ENCODE data around the gene MORN5. TPM values are rescaled to one million over a fixed set of nuclear protein-coding genes. Genes with fewer than 3 reads are reported as not detected.

The MORN5 gene
- polyA plus RNA-seq, 1 donor from 2014 or later: not detected

DNA sequence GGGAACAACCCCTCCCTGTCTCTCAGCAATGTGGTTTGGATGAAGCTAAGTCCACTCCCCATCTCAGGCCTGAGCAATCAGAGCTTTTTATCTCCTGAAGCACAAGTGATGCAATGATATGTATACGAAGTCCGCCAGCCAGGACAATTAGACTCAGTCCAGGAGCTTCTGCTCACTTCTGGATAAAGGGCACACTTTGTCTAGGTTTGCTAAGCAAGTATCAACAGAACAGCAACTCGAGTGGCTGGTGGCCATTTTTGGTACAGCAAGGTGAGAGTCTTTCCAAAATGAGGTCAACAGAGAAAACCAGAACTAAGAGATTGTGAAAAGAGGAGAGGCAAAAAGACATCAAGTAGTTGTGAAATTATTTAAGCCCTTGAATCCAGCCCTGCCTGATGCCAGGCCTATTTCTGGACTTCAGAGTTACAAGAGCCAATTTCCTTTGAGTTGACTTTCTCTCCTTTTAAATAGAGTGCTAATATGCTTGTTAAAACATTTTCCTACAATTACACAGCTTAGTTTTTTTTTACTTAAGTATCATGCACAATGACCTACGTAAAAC, 8.4 kb upstream of the MORN5 start:
- H3F3A ChIP-seq (ENCODE audit: insufficient read depth, low read length, poor library complexity, severe bottlenecking): no peaks in the 10 kb centered on the region
- no peak for TF ChIP-seq EP300 (conservative IDR thresholded peaks at IDR 0.05; ENCODE audit: poor library complexity, severe bottlenecking)
- no peak for TF ChIP-seq EZH2 (IDR thresholded peaks at IDR 0.05; ENCODE audit: borderline replicate concordance, insufficient read depth, low read length, poor library complexity, severe bottlenecking)
- TF ChIP-seq, protein P1, sequence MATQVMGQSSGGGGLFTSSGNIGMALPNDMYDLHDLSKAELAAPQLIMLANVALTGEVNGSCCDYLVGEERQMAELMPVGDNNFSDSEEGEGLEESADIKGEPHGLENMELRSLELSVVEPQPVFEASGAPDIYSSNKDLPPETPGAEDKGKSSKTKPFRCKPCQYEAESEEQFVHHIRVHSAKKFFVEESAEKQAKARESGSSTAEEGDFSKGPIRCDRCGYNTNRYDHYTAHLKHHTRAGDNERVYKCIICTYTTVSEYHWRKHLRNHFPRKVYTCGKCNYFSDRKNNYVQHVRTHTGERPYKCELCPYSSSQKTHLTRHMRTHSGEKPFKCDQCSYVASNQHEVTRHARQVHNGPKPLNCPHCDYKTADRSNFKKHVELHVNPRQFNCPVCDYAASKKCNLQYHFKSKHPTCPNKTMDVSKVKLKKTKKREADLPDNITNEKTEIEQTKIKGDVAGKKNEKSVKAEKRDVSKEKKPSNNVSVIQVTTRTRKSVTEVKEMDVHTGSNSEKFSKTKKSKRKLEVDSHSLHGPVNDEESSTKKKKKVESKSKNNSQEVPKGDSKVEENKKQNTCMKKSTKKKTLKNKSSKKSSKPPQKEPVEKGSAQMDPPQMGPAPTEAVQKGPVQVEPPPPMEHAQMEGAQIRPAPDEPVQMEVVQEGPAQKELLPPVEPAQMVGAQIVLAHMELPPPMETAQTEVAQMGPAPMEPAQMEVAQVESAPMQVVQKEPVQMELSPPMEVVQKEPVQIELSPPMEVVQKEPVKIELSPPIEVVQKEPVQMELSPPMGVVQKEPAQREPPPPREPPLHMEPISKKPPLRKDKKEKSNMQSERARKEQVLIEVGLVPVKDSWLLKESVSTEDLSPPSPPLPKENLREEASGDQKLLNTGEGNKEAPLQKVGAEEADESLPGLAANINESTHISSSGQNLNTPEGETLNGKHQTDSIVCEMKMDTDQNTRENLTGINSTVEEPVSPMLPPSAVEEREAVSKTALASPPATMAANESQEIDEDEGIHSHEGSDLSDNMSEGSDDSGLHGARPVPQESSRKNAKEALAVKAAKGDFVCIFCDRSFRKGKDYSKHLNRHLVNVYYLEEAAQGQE (IDR thresholded peaks at IDR 0.05; ENCODE audit: borderline replicate concordance): no peak
- H2AFZ ChIP-seq (ENCODE audit: low read depth, low read length): no peak overlapping the region
- H3K27ac ChIP-seq (ENCODE audit: low read length): no peak overlapping the region
- H4K20me1 ChIP-seq (ENCODE audit: insufficient read depth): no peaks in the 10 kb centered on the region
- H3K4me3 ChIP-seq (ENCODE audit: low read length): no peak overlapping the region
- H3K36me3 ChIP-seq (ENCODE audit: insufficient read depth, low read length): no peaks in the 10 kb centered on the region
- H3K9me3 ChIP-seq (ENCODE audit: low read length): no peaks in the 10 kb centered on the region
- H3K9ac ChIP-seq (ENCODE audit: low read length): no peak overlapping the region
- H3K79me2 ChIP-seq (replicated peaks; ENCODE audit: insufficient read depth, low read length): peaks cover 21% of the 10 kb centered on the region
- no peaks in the 10 kb centered on the region for H3K27me3 ChIP-seq (ENCODE audit: insufficient read depth, low read depth, low read length)
- no peaks in the 10 kb centered on the region for H3K9me2 ChIP-seq (ENCODE audit: insufficient read depth, low read length)
- H3K4me2 ChIP-seq (ENCODE audit: low read length): no peak overlapping the region

DNA sequence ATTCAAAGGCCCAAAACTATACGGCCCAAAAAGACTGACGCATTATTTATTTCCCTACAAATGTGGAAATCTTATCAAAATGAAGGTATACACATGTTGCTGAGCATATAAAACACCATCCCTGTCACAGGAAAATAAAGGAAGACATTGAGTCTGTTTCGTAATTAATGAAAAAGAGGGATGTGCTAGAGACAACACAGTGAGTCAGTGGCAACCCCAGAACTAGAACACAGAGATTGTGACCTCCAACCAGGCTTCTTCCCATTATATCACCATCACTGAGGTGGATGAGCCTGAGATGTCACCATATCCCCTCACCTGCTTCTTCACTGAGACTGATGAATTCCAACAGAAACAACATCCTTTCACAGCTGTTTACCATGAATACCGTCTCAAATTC, 3.9 kb upstream of the MORN5 start:
- Histone ChIP-seq H3K9ac (ENCODE audit: low read length) (no peak overlapping the region), H3K9me3 (ENCODE audit: low read length) (no peaks in the 10 kb centered on the region), H4K20me1 (ENCODE audit: insufficient read depth) (no peaks in the 10 kb centered on the region), H3K79me2 (replicated peaks; ENCODE audit: insufficient read depth, low read length) (peaks cover 44% of the 10 kb centered on the region), H3K27me3 (ENCODE audit: insufficient read depth, low read depth, low read length) (no peaks in the 10 kb centered on the region), H3K27ac (ENCODE audit: low read length) (no peak overlapping the region), H2AFZ (ENCODE audit: low read depth, low read length) (no peak overlapping the region), H3K4me2 (ENCODE audit: low read length) (no peak overlapping the region), H3K4me3 (ENCODE audit: low read length) (no peak overlapping the region), H3K36me3 (ENCODE audit: insufficient read depth, low read length) (no peaks in the 10 kb centered on the region), H3K9me2 (ENCODE audit: insufficient read depth, low read length) (no peaks in the 10 kb centered on the region), H3F3A (ENCODE audit: insufficient read depth, low read length, poor library complexity, severe bottlenecking) (no peaks in the 10 kb centered on the region)
- TF ChIP-seq, protein P2, sequence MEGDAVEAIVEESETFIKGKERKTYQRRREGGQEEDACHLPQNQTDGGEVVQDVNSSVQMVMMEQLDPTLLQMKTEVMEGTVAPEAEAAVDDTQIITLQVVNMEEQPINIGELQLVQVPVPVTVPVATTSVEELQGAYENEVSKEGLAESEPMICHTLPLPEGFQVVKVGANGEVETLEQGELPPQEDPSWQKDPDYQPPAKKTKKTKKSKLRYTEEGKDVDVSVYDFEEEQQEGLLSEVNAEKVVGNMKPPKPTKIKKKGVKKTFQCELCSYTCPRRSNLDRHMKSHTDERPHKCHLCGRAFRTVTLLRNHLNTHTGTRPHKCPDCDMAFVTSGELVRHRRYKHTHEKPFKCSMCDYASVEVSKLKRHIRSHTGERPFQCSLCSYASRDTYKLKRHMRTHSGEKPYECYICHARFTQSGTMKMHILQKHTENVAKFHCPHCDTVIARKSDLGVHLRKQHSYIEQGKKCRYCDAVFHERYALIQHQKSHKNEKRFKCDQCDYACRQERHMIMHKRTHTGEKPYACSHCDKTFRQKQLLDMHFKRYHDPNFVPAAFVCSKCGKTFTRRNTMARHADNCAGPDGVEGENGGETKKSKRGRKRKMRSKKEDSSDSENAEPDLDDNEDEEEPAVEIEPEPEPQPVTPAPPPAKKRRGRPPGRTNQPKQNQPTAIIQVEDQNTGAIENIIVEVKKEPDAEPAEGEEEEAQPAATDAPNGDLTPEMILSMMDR (IDR thresholded peaks at IDR 0.05; ENCODE audit: poor library complexity, severe bottlenecking): no peak
- TF ChIP-seq SMC3 (conservative IDR thresholded peaks at IDR 0.05; ENCODE audit: poor library complexity): no peak
- no peak for TF ChIP-seq POLR2AphosphoS5 (IDR thresholded peaks at IDR 0.05)
- TF ChIP-seq EZH2 (IDR thresholded peaks at IDR 0.05; ENCODE audit: borderline replicate concordance, insufficient read depth, low read length, poor library complexity, severe bottlenecking): no peak
- TF ChIP-seq EP300 (conservative IDR thresholded peaks at IDR 0.05; ENCODE audit: poor library complexity, severe bottlenecking): no peak
- TF ChIP-seq, protein P1 (IDR thresholded peaks at IDR 0.05; ENCODE audit: borderline replicate concordance): no peak
- TF ChIP-seq TAF1 (IDR thresholded peaks at IDR 0.05; ENCODE audit: low read depth): no peak
- no peak for TF ChIP-seq MXI1 (conservative IDR thresholded peaks at IDR 0.05; ENCODE audit: poor library complexity, severe bottlenecking)
- TF ChIP-seq RAD21 (conservative IDR thresholded peaks at IDR 0.05): no peak

Data from neural cell (in vitro differentiated cells).